ENCODE data around the gene ZNF638.
A peak's percentile ranks its signal among the peaks of the same experiment; 100 is the strongest.

Gene ZNF638

DNA sequence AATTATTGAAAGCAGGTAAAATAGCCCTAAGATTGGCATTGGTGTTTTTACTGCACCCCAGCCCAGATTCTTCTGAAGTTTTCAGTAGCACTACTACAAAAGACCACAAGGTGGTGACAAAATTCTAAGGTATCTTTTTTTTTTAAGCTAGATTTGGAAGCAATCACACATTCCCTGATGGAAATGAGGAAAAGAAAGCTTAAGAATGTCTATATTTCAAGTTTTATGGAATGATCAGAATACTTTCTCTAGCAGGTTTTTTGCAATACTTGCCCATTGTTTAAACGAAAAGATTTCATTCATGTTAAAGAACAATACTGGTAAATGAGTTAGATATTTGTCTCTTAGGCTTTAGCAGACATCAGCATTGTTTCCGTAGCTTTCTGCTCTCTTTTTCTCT, 32.1 kb upstream of the ZNF638 start:
- Histone ChIP-seq H3K27me3 (ENCODE audit: insufficient read depth, low read length) (no peaks in the 10 kb centered on the region), H3K18ac (ENCODE audit: low read length) (no peak overlapping the region), H4K12ac (ENCODE audit: low read depth, low read length) (no peak overlapping the region), H3K9ac (ENCODE audit: low read length) (no peak overlapping the region), H3K79me2 (ENCODE audit: control insufficient read depth, insufficient read depth, low read length, poor library complexity) (no peaks in the 10 kb centered on the region), H3K79me1 (ENCODE audit: low read length) (no peaks in the 10 kb centered on the region), H3K14ac (ENCODE audit: low read length) (no peak overlapping the region), H3K36me3 (ENCODE audit: control insufficient read depth in 1 of 2, insufficient read depth in 2 of 2, low read length in 2 of 2) (no peaks in the 10 kb centered on the region), H3K23ac (ENCODE audit: low read length) (no peak overlapping the region), H3K4me1 (ENCODE audit: control insufficient read depth in 1 of 2, insufficient read depth in 2 of 2, low read length in 2 of 2) (no peaks in the 10 kb centered on the region), H2BK5ac (ENCODE audit: low read depth, low read length, poor library complexity) (no peak overlapping the region), H3K4me3 (ENCODE audit: low read depth, low read length) (no peak overlapping the region), H3K27ac (ENCODE audit: low read depth, low read length) (no peak overlapping the region), H3K9me3 (ENCODE audit: insufficient read depth, low read depth, low read length) (no peaks in the 10 kb centered on the region), H2AK5ac (ENCODE audit: low read length) (no peak overlapping the region), H4K91ac (ENCODE audit: low read depth, low read length) (no peak overlapping the region), H3K4ac (ENCODE audit: low read depth, low read length) (no peak overlapping the region), H2BK12ac (ENCODE audit: low read length) (no peak overlapping the region), H4K8ac (ENCODE audit: low read depth, low read length) (no peak overlapping the region), H2BK120ac (ENCODE audit: insufficient read depth, low read length, poor library complexity) (no peak overlapping the region), H3K4me2 (ENCODE audit: low read length) (no peak overlapping the region), H2AFZ (ENCODE audit: insufficient read depth, low read length, poor library complexity) (no peak overlapping the region)
- DNase-seq, result peak in 1 of 2 donors; percentile 70
- WGBS (ENCODE audit: extremely low coverage, insufficient coverage, insufficient read length), result no CpG with 5 or more reads among the region's 2 CpGs

DNA sequence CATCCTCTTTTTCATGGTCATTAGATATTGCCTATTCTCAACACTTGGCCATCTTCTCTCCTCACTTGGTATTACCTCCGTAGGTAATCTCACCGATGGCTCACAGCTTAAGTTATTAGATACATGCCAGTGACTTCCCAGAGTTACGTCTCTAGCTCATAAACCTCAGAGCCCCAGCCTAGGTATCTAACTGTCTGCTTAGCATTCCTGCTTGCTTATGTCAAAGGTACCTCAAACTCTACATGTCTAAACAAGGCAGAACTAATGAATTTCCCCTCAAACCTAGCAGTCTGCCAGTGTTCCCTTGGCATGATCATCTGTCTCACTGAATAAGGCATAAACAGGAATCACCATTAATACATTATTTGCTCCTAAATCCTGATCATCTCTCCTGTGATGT, 27.7 kb upstream of the ZNF638 start:
- H3K4me2 ChIP-seq (ENCODE audit: low read length), result no peak overlapping the region
- H3K36me3 ChIP-seq (ENCODE audit: control insufficient read depth in 1 of 2, insufficient read depth in 2 of 2, low read length in 2 of 2), result no peaks in the 10 kb centered on the region
- H3K9ac ChIP-seq (ENCODE audit: low read length), result no peak overlapping the region
- H4K8ac ChIP-seq (ENCODE audit: low read depth, low read length), result no peak overlapping the region
- no peak overlapping the region for H2BK120ac ChIP-seq (ENCODE audit: insufficient read depth, low read length, poor library complexity)
- H4K12ac ChIP-seq (ENCODE audit: low read depth, low read length), result no peak overlapping the region
- no peak overlapping the region for H2AK5ac ChIP-seq (ENCODE audit: low read length)
- no CpG with 5 or more reads among the region's 3 CpGs for WGBS (ENCODE audit: extremely low coverage, insufficient coverage, insufficient read length)
- H3K27ac ChIP-seq (ENCODE audit: low read depth, low read length), result no peak overlapping the region
- no peaks in the 10 kb centered on the region for H3K9me3 ChIP-seq (ENCODE audit: insufficient read depth, low read depth, low read length)
- H3K4me1 ChIP-seq (ENCODE audit: control insufficient read depth in 1 of 2, insufficient read depth in 2 of 2, low read length in 2 of 2), result no peaks in the 10 kb centered on the region
- H2BK12ac ChIP-seq (ENCODE audit: low read length), result no peak overlapping the region
- H3K23ac ChIP-seq (ENCODE audit: low read length), result no peak overlapping the region
- no peaks in the 10 kb centered on the region for H3K27me3 ChIP-seq (ENCODE audit: insufficient read depth, low read length)
- H3K14ac ChIP-seq (ENCODE audit: low read length), result no peak overlapping the region
- no peak overlapping the region for H2AFZ ChIP-seq (ENCODE audit: insufficient read depth, low read length, poor library complexity)
- no peak for DNase-seq
- no peaks in the 10 kb centered on the region for H3K79me2 ChIP-seq (ENCODE audit: control insufficient read depth, insufficient read depth, low read length, poor library complexity)
- no peak overlapping the region for H3K18ac ChIP-seq (ENCODE audit: low read length)
- no peak overlapping the region for H2BK5ac ChIP-seq (ENCODE audit: low read depth, low read length, poor library complexity)
- H3K4me3 ChIP-seq (ENCODE audit: low read depth, low read length), result no peak overlapping the region
- H4K91ac ChIP-seq (ENCODE audit: low read depth, low read length), result no peak overlapping the region
- no peaks in the 10 kb centered on the region for H3K79me1 ChIP-seq (ENCODE audit: low read length)
- H3K4ac ChIP-seq (ENCODE audit: low read depth, low read length), result no peak overlapping the region

DNA sequence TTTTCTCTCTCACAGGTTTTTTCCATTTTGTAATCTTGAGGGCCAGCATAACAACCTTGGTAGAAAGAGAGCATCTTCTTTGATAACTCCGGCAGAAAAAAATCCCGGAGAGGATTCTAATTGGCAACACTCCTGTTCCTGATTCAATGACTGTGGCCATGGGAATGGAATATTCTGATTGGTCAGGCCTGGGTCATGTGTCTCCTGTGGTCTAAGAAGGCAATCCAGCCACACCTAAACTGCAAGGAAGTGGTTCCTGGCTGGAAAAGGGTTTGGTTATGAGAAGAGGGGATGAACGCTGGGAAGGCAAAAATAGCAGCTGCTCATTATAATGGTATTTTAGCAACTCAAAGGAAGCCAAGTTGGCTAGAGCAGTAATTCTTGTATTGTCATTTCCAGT, 24.8 kb upstream of the ZNF638 start:
- Histone ChIP-seq H3K23ac (ENCODE audit: low read length) (no peak overlapping the region), H3K14ac (ENCODE audit: low read length) (no peak overlapping the region), H3K79me1 (ENCODE audit: low read length) (no peaks in the 10 kb centered on the region), H3K4ac (ENCODE audit: low read depth, low read length) (no peak overlapping the region), H3K4me1 (ENCODE audit: control insufficient read depth in 1 of 2, insufficient read depth in 2 of 2, low read length in 2 of 2) (no peaks in the 10 kb centered on the region), H2BK12ac (ENCODE audit: low read length) (no peak overlapping the region), H3K9me3 (ENCODE audit: insufficient read depth, low read depth, low read length) (no peaks in the 10 kb centered on the region), H3K27me3 (ENCODE audit: insufficient read depth, low read length) (no peaks in the 10 kb centered on the region), H3K4me3 (ENCODE audit: low read depth, low read length) (no peak overlapping the region), H3K79me2 (ENCODE audit: control insufficient read depth, insufficient read depth, low read length, poor library complexity) (no peaks in the 10 kb centered on the region), H4K12ac (ENCODE audit: low read depth, low read length) (no peak overlapping the region), H2AFZ (ENCODE audit: insufficient read depth, low read length, poor library complexity) (no peak overlapping the region), H3K27ac (ENCODE audit: low read depth, low read length) (no peak overlapping the region), H2AK5ac (ENCODE audit: low read length) (no peak overlapping the region), H2BK5ac (ENCODE audit: low read depth, low read length, poor library complexity) (no peak overlapping the region), H3K36me3 (ENCODE audit: control insufficient read depth in 1 of 2, insufficient read depth in 2 of 2, low read length in 2 of 2) (no peaks in the 10 kb centered on the region), H2BK120ac (ENCODE audit: insufficient read depth, low read length, poor library complexity) (no peak overlapping the region), H3K18ac (ENCODE audit: low read length) (no peak overlapping the region), H4K91ac (ENCODE audit: low read depth, low read length) (no peak overlapping the region), H3K4me2 (ENCODE audit: low read length) (no peak overlapping the region), H4K8ac (ENCODE audit: low read depth, low read length) (no peak overlapping the region), H3K9ac (ENCODE audit: low read length) (no peak overlapping the region)
- WGBS (ENCODE audit: extremely low coverage, insufficient coverage, insufficient read length), result no CpG with 5 or more reads among the region's 3 CpGs
- DNase-seq, result no peak

DNA sequence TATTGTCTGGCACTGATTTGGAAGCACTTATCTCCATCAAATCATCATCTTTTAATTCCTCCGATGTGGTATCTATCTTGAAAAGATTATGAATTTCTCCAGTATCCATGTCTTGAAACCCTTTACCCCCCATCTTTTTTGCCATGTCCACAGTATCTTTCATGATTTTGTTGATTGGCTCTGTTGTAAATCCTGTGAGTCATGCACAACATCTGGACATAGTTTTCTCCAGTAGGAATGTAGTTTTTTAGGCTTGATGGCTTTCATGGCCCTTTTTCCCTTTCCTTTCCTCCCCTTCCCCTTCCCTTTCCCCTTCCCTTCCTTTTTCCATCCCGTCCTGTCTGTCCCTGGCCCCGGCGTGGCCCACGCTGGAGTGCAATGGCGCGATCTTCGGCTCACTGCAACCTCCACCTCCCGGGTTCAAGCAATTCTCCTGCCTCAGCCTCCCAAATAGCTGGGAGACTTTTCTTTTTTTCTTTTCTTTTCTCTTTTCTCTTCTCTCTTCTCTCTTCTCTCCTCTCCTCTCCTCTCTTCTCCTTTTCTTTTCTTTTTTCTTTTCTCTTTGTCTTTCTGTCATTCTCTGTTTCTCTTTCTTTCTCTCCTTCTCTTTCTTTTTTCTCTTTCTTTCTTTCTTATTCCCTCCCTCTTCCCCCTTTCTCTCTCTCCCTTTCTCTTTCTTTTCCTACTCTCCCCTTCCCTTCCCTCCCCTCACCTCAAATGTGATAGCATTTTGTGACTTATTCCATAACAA, 18.4 kb upstream of the ZNF638 start:
- no CpG with 5 or more reads among the region's 9 CpGs for WGBS (ENCODE audit: extremely low coverage, insufficient coverage, insufficient read length)
- H3K4me2 ChIP-seq (ENCODE audit: low read length), result no peak overlapping the region

More for the DNA sequence above, 18.4 kb upstream of the ZNF638 start:
- H3K18ac ChIP-seq (ENCODE audit: low read length), result no peak overlapping the region
- H2BK120ac ChIP-seq (ENCODE audit: insufficient read depth, low read length, poor library complexity), result no peak overlapping the region
- H3K9ac ChIP-seq (ENCODE audit: low read length), result no peak overlapping the region
- H2AK5ac ChIP-seq (ENCODE audit: low read length), result no peak overlapping the region
- no peak for DNase-seq
- H3K36me3 ChIP-seq (ENCODE audit: control insufficient read depth in 1 of 2, insufficient read depth in 2 of 2, low read length in 2 of 2), result no peaks in the 10 kb centered on the region
- H3K79me2 ChIP-seq (ENCODE audit: control insufficient read depth, insufficient read depth, low read length, poor library complexity), result no peaks in the 10 kb centered on the region
- no peak overlapping the region for H4K12ac ChIP-seq (ENCODE audit: low read depth, low read length)
- no peak overlapping the region for H3K23ac ChIP-seq (ENCODE audit: low read length)
- H3K79me1 ChIP-seq (ENCODE audit: low read length), result no peaks in the 10 kb centered on the region
- H2BK5ac ChIP-seq (ENCODE audit: low read depth, low read length, poor library complexity), result no peak overlapping the region
- no peak overlapping the region for H3K4ac ChIP-seq (ENCODE audit: low read depth, low read length)
- no peak overlapping the region for H3K4me3 ChIP-seq (ENCODE audit: low read depth, low read length)
- H4K8ac ChIP-seq (ENCODE audit: low read depth, low read length), result no peak overlapping the region
- H3K14ac ChIP-seq (ENCODE audit: low read length), result no peak overlapping the region
- H2AFZ ChIP-seq (ENCODE audit: insufficient read depth, low read length, poor library complexity), result no peak overlapping the region
- no peaks in the 10 kb centered on the region for H3K9me3 ChIP-seq (ENCODE audit: insufficient read depth, low read depth, low read length)
- no peak overlapping the region for H3K27ac ChIP-seq (ENCODE audit: low read depth, low read length)
- no peak overlapping the region for H2BK12ac ChIP-seq (ENCODE audit: low read length)
- no peaks in the 10 kb centered on the region for H3K4me1 ChIP-seq (ENCODE audit: control insufficient read depth in 1 of 2, insufficient read depth in 2 of 2, low read length in 2 of 2)
- no peaks in the 10 kb centered on the region for H3K27me3 ChIP-seq (ENCODE audit: insufficient read depth, low read length)
- no peak overlapping the region for H4K91ac ChIP-seq (ENCODE audit: low read depth, low read length)
